Measurements from ENCODE around the gene PLPPR1.
A peak's percentile ranks its signal among the peaks of the same experiment; 100 is the strongest.

PLPPR1 gene

DNA sequence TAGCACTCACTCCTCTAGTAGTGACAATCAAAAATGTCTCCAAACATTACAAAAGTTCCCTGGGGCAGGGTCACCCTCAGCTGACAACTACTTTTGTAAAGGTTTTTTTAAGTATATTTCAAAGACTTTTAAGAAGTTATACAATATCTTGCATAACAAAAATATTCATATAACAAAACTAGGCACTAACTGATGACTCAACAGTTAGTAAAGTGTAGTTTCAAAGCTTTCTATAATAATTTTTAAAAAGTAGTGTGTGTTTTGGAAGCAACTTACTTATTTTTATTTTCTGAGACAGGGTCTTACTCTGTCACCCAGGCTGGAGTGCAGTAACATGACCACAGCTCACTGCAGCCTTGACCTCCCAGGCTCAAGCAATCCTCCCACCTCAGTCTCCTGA lies 271.4 kb downstream of the PLPPR1 start:
- no peak for DNase-seq (ENCODE audit: extremely low read depth, low read depth)
- no peak for TF ChIP-seq CTCF (IDR thresholded peaks at IDR 0.05; ENCODE audit: low read depth, low read length)

DNA sequence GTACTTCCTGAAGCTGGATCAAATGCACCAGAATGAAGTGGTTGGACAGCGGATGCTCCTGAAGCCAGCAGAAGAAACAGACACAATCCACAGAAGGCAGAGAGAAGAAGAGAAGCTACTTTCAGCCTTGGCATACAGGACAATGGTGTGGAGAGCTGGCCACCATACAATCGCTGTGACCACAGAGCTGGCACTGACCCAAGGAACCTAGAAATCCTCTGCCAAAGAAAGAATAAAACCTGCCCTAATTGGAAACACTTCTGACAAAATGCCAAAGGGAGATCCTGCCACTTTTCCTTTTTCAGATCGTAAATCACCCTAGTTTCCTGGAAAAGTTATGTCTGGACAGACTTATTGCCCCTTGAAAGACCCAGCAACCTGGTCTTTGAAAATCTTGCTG lies 278.5 kb downstream of the PLPPR1 start:
- no peak for DNase-seq (ENCODE audit: extremely low read depth, low read depth)
- no peak for TF ChIP-seq CTCF (IDR thresholded peaks at IDR 0.05; ENCODE audit: low read depth, low read length)

DNA sequence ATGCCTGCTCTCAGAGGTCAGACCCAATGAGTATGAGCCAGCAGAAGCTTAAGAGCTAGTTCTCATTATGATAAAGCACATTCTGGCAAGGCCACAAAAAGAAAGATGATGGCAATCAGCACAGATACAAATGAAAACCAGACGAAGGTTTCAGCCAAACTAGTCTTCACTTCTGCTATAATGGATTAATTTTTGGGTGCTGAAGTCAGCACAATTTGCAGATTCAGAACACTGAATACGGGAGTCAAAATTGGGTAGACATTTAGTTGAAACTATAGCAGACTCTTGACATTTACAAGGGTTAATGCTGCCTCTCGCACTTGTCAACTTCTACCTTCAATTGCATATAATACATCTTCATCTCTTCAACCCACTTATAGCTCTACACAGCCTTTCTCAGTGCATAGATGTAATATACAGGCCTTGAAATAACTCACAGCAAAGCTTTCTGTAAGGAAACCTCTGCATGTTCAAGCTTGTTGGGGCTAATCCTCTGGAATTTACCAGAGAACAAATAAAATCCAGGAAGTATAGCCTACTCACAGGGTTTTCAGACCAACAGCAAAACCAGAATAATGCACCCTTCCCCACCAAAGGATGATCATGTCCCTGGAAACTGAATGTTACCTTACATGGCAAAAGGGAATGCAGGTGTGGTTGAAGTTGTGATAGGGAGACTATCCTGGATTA lies 279.1 kb downstream of the PLPPR1 start:
- no peak for TF ChIP-seq CTCF (IDR thresholded peaks at IDR 0.05; ENCODE audit: low read depth, low read length)
- no peak for DNase-seq (ENCODE audit: extremely low read depth, low read depth)

DNA sequence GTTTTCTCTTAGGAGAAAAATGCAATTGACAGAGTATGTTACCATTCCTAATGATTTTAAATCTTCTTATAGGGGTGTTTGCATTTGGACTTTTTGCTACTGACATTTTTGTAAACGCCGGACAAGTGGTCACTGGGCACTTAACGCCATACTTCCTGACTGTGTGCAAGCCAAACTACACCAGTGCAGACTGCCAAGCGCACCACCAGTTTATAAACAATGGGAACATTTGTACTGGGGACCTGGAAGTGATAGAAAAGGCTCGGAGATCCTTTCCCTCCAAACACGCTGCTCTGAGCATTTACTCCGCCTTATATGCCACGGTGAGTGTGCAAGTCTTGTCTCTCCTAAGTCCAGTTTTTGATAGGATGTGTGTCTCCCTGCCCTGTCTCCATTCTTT lies 280.6 kb downstream of the PLPPR1 start:
- no peak for DNase-seq (ENCODE audit: extremely low read depth, low read depth)
- TF ChIP-seq CTCF (IDR thresholded peaks at IDR 0.05; ENCODE audit: low read depth, low read length), result no peak

DNA sequence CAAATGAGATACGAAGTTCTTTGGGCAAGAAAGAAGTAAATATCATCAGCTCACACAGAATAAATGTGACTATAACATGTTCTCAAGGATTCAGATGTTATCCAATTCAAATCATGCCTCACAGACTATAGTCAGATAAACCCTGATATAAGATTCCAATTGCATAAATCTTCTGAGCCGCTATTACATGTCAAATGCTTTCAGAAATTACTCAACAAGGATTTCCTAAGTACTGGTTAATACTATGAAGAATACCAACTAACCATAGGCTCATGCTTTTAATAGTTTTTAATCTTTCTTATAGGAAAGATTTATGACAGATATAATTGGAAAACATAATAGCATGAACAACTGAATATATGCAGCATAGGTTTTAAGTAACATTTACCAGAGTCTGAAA lies 282.7 kb downstream of the PLPPR1 start:
- TF ChIP-seq CTCF (IDR thresholded peaks at IDR 0.05; ENCODE audit: low read depth, low read length), result no peak

DNA sequence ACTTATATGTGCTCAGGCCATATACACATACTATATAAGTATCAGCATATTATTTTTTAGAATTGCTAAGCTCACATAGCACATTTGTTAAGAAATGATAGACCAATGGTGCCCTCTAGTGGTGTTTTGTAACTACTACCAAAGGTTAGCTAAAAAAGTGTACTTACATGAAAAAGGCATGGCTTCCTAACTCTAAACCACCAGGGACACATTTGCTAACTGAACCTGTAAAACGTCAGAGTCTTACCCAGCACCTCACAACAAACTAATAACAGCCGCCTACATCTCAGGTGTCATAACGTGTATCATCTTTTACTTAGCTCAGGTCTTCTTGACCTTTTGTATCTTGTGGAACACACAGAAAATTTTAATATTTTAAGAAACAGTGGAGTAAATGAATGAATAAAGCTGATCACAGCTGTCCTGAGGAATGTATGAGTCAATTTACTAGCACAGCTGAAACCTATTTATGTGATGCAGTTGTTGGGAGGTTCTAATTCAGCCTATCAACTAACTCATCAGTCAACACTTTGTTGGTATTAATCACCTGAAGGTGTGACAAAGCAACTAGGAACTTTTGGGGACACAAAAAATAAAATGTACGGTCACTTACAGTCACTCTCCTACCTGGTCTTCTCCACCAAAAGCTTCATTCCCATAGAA lies 283.4 kb downstream of the PLPPR1 start:
- peak; percentile 65 for TF ChIP-seq CTCF (IDR thresholded peaks at IDR 0.05; ENCODE audit: low read depth, low read length)
- DNase-seq (ENCODE audit: extremely low read depth, low read depth), result peak; percentile 54

More for the DNA sequence above, 282.7 kb downstream of the PLPPR1 start:
- no peak for DNase-seq (ENCODE audit: extremely low read depth, low read depth)

GRCh38 chr9:101312661-101313060 lies 284.1 kb downstream of the PLPPR1 start:
- no peak for DNase-seq (ENCODE audit: extremely low read depth, low read depth)
- no peak for TF ChIP-seq CTCF (IDR thresholded peaks at IDR 0.05; ENCODE audit: low read depth, low read length)
